ENCODE results near the gene RIN3.

Gene RIN3

GRCh38 chr14:92630367-92630766 is 116.8 kb downstream of the RIN3 start:
- DNase-seq (ENCODE audit: insufficient read length, low spot score) (no peak), FAIRE-seq (no peak)
- TF ChIP-seq CTCF (IDR thresholded peaks at IDR 0.05; ENCODE audit: insufficient read depth, missing control alignments) = no peak

- TF ChIP-seq CTCF (IDR thresholded peaks at IDR 0.05; ENCODE audit: insufficient read depth, missing control alignments) = no peak
- FAIRE-seq (no peak), DNase-seq (ENCODE audit: insufficient read length, low spot score) (no peak)
Measured at GRCh38 chr14:92631098-92631497, 117.5 kb downstream of the RIN3 start.

GRCh38 chr14:92632546-92633273 is 119.1 kb downstream of the RIN3 start:
- FAIRE-seq (no peak), DNase-seq (ENCODE audit: insufficient read length, low spot score) (no peak)
- TF ChIP-seq CTCF (IDR thresholded peaks at IDR 0.05; ENCODE audit: insufficient read depth, missing control alignments) = no peak

GRCh38 chr14:92633274-92633616 is 119.7 kb downstream of the RIN3 start:
- no peak for TF ChIP-seq CTCF (IDR thresholded peaks at IDR 0.05; ENCODE audit: insufficient read depth, missing control alignments)
- FAIRE-seq (no peak), DNase-seq (ENCODE audit: insufficient read length, low spot score) (no peak)

GRCh38 chr14:92633724-92634123 is 120.1 kb downstream of the RIN3 start:
- no peak for FAIRE-seq
- no peak for DNase-seq (ENCODE audit: insufficient read length, low spot score)
- no peak for TF ChIP-seq CTCF (IDR thresholded peaks at IDR 0.05; ENCODE audit: insufficient read depth, missing control alignments)

GRCh38 chr14:92635031-92635430 is 121.5 kb downstream of the RIN3 start:
- TF ChIP-seq CTCF (IDR thresholded peaks at IDR 0.05; ENCODE audit: insufficient read depth, missing control alignments) = no peak
- FAIRE-seq (no peak), DNase-seq (ENCODE audit: insufficient read length, low spot score) (no peak)

GRCh38 chr14:92635896-92636295 is 122.3 kb downstream of the RIN3 start:
- no peak for TF ChIP-seq CTCF (IDR thresholded peaks at IDR 0.05; ENCODE audit: insufficient read depth, missing control alignments)
- peak; percentile 69 for DNase-seq (ENCODE audit: insufficient read length, low spot score)
- FAIRE-seq = peak; percentile 81

Data from D721Med (cell line).